SHP77 (cell line): Measurements from ENCODE around the gene RNU1-2.
"Not testable (repeated sequence)": the region's sequence is repeated elsewhere in the genome, so short reads cannot be mapped to it uniquely, and the experiment has no call there.

Experiments
- DNase-seq, 2 experiments: peaks; one replicate each; lab custom pipeline; 2025; lab: John Stamatoyannopoulos, UW

The RNU1-2 gene

GRCh38 chr1:16927256-16927655 is 31.5 kb downstream of the RNU1-2 start:
- no peak for DNase-seq

DNA sequence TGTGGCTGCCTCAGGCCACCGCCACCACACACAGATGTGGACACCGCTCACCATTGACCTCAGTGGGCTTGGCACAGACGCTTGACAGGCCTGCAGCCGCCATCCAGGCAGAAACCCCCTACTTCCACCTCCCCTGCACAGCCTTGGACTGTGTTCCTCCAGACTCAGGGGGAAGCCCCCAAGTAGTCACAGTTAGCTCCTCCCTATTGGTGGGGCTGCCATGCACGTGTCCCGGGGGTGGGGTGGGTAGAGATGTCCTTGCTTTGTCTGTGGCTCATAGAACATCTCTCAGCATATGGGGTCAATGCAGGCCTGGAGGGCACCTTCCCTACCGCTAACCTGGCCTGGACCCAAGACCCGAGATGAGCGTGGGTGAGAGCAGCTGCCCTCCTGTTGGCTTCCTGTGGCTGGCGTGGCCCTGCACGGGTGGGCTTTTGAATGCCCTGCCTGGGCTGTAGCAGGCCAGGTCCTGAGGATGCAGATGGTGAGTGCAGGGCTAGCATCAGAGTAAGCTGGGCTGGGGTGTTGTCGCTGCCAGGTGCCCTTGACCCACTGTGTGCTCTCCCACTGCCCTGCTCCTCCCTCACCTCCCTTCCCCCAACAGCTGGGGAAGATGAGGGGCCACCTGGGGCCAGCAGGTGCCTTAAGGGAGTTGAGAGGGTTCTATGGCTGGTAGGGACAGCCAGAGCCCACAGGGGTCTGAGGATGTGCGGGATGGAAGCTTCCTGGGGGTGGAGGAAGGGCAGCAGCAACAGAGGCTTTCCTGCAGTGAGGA is 32.1 kb downstream of the RNU1-2 start:
- DNase-seq = no peak

GRCh38 chr1:16929146-16930041 is 33.6 kb downstream of the RNU1-2 start:
- DNase-seq = not testable (repeated sequence)

GRCh38 chr1:16931206-16931934 is 35.6 kb downstream of the RNU1-2 start:
- DNase-seq = not testable (repeated sequence)

DNA sequence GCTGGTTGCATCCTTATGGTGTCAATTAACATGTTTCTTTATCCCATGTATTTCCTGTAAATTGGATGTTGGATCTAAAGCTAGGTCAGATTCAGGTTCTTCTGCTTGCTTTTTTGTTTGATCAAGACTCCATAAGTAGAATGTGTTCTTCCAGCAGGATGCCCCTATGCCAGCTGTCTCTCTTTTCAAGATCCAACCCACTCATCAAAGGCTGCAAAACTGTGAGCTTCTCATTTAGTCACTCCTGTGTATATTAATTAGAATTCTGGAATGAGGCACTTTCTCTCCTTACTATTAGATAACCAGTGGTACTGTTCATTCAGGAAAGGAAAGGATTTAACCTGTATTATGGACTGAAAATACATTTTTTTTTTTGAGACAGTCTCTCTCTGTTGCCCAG is 38.2 kb downstream of the RNU1-2 start:
- DNase-seq = not testable (repeated sequence)

- not testable (repeated sequence) for DNase-seq
These were observed 40.8 kb downstream of the RNU1-2 start for GRCh38 chr1:16936580-16936979.

GRCh38 chr1:16938351-16939321 is 42.9 kb downstream of the RNU1-2 start:
- DNase-seq = no peak

DNA sequence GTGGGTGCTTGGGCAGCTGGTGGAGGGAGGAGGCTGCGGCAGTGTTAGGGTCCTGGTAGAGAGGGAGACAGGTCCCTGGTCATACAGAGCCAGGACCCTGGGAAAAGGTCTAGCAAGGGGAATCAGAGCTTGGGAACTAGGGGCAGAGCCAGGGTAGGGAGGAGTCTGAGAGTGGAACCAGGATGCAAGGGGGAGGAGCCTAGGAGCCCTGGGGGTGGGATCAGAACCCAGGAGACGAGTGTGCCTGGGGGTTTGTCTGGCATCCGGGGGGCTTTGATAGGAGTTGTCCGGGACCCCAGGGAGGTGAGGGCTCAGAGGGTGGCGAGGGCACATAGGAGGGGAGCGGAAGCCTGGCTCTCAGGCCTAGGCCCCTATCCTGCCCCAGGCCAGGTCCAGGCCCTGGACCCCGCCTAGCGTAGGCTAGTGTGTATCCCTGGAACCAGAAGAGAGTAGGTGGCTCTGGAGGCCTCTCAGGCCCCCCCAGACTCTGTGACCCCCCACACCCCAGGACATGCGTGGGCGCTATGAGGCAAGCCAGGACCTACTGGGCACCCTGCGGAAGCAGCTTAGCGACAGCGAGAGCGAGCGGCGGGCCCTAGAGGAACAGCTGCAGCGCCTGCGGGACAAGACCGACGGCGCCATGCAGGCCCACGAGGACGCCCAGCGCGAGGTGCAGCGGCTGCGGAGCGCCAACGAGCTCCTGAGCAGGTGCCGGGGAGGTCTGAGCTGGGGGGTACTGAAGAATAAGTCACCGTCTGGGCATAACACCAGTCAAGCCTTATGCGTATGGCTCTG is 43.8 kb downstream of the RNU1-2 start:
- DNase-seq = not testable (repeated sequence)

DNA sequence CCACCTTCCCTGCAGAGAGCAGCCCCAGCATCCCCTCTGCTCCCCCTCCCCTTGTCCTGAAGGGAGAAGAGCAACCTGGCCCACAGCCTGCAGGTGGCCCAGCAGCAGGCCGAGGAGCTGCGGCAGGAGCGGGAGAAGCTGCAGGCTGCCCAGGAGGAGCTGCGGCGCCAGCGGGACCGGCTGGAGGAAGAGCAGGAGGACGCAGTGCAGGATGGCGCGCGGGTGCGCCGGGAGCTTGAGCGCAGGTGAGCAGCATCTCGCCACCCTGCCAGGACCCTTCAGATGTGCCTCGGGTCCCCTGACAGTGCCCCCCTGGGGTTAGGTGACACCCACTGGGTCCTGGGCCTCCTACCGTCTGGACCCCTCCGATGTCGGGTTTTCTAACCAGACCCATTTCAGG is 48.3 kb downstream of the RNU1-2 start:
- DNase-seq = no peak

DNA sequence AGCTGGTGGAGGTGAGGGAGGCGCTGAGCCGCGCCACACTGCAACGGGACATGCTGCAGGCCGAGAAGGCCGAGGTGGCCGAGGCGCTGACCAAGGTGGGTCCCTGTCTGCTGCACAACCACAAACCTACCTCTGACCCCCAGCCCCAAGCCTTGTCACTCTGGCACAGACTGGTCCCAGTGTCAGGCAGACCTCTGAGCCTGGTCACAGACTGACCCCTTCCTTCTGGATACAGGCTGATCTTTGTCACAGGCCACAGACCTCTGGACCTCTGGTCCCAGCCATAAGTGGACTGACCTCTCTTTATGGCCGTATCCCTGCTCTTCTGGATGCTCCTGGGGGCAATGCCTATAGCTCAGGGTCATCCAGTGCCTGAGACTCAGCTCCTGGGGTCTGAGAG is 49.7 kb downstream of the RNU1-2 start:
- not testable (repeated sequence) for DNase-seq
